GM12872 (cell line): Measurements from ENCODE around the gene APMAP.

Experiments used
- CTCF ChIP-seq: IDR thresholded peaks from 3 replicates; pipeline ENCODE4 v1.5.1; 2011; ENCODE audit warnings: low read depth, mild to moderate bottlenecking, low read length, moderate library complexity; ENCODE audit not compliant: insufficient read depth

Gene APMAP

GRCh38 chr20:24942679-24943078, 49.9 kb downstream of the APMAP start:
- no peak for TF ChIP-seq CTCF

- TF ChIP-seq CTCF, result no peak
Observed at GRCh38 chr20:24939036-24939435, 53.5 kb downstream of the APMAP start.

GRCh38 chr20:24938498-24938897, 54.1 kb downstream of the APMAP start:
- TF ChIP-seq CTCF, result no peak

DNA sequence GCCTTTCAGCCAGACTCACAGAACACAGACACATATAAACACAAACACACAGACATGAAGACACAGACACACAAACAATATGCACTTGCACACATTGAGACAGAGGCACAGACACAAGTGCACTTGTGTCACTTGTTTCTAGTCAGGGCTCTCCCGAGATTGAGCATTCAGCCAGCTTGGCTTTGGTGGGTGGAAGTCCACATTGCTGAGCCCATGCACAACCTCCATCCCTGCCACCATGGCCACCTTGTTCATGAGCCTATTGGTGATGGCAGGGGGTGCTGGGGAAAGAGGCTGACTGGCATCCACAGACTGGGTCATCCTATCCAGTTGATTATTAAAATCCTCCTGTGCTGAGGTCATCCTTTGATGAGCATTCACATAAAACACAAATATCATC, 55.0 kb downstream of the APMAP start:
- no peak for TF ChIP-seq CTCF

DNA sequence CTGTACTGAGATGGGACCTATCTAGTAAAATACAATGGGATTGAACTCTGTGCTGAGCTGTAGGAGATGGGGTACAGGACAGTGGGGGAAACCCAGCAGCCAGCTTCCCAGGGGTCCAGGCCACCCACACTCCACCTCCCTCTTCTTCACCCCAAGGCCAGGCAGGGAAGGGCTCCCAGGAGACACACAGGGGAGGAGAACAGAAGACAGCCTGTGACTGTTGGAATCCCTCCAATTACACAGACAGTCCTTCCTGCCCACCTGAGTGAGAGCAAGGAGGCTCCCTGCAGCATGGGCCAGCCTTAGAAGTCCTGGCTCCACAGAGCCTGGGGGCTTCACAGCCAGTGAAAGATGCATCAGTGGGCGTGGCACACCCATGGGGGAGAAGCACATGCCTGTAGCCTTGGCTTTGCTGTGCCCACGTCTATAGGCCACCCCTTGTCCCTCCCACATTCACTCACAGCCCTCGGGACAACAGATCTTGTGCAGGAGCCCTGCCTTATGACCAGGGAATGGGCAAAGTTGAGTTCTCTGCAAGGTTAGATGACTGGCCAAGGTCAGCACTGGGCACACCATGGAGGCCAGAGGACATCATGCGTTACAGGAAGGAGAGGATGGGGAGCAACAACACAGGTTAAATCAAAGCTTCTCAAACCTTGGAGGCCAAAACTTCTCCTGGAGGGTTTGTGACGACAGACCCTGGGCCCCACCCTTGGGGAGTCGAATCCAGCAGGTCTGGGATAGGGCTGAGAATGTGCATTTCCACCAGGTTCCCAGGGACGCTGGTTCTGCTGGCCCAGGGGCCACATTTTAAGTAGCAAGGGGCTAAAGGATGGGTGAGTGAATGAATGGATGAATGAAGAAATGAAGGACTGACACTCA, 55.8 kb downstream of the APMAP start:
- no peak for TF ChIP-seq CTCF

GRCh38 chr20:24935766-24936525, 56.6 kb downstream of the APMAP start:
- TF ChIP-seq CTCF, result no peak

DNA sequence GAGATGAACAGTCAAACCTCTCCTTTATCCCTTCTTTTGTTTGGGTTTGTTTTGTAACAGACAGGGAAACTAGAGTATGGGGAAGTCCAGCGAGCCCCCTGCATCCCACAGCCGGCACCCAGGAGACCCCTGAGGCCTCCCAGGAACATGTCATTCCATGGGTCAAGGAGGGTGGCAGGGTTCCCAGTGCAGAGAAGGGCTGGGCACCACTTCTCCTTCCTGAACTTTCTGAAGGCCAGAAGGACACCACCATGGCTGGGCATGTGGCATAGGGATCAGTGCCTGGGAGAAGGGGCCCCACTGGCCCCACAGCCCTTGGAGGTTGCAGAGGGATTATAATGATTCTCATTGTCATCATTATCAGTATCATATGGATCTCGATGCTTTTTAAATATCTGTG, 57.4 kb downstream of the APMAP start:
- TF ChIP-seq CTCF, result no peak
